GM12878 (cell line): ENCODE measurements around the gene FAP. TPM values are rescaled to one million over a fixed set of nuclear protein-coding genes. Genes with fewer than 3 reads are reported as not detected.

Experiments
- CREM ChIP-seq: IDR thresholded peaks from 2 replicates; pipeline ENCODE4 v1.6.1; 2014; ENCODE audit warnings: antibody characterized with exemption, low read depth
- EGR1 ChIP-seq, 2 experiments: IDR thresholded peaks; 1 replicate in 1 of 2; 2 replicates in 1 of 2; pipeline ENCODE4 v1.6.1; 2011 to 2012; ENCODE audit warnings: low read depth in 2 of 2, low read length in 2 of 2, borderline replicate concordance in 1 of 2, mild to moderate bottlenecking in 1 of 2, moderate library complexity in 1 of 2
- FOXK2 ChIP-seq: fragments of 450-650 bp; IDR thresholded peaks from 2 replicates; pipeline ENCODE4 v1.6.1; 2017; ENCODE audit warnings: mild to moderate bottlenecking, moderate library complexity
- JUNB ChIP-seq: IDR thresholded peaks from 2 replicates; pipeline ENCODE4 v1.6.1; 2016; ENCODE audit warnings: antibody characterized with exemption, mild to moderate bottlenecking
- MEF2B ChIP-seq: fragments of 450-650 bp; IDR thresholded peaks from 2 replicates; pipeline ENCODE4 v1.6.1; 2018; ENCODE audit warnings: mild to moderate bottlenecking, moderate library complexity; ENCODE audit not compliant: partially characterized antibody, poor library complexity, severe bottlenecking
- NFYA ChIP-seq: IDR thresholded peaks from 2 replicates; pipeline ENCODE4 v1.6.1; 2011; ENCODE audit warnings: low read depth, mild to moderate bottlenecking, low read length, improper control_type of control experiment, borderline replicate concordance
- PBX3 ChIP-seq: IDR thresholded peaks from 2 replicates; pipeline ENCODE4 v1.6.1; 2011; ENCODE audit warnings: mild to moderate bottlenecking, low read depth, low read length, moderate library complexity; ENCODE audit not compliant: insufficient replicate concordance
- PML ChIP-seq: IDR thresholded peaks from 2 replicates; pipeline ENCODE4 v1.6.1; 2012; ENCODE audit warnings: low read length, inconsistent platforms
- POLR2AphosphoS5 ChIP-seq: IDR thresholded peaks from 2 replicates; pipeline ENCODE4 v1.6.1; 2011; ENCODE audit warnings: mild to moderate bottlenecking, low read length, inconsistent platforms
- PRDM15 ChIP-seq: fragments of 450-650 bp; formaldehyde crosslinking; IDR thresholded peaks from 2 replicates; pipeline ENCODE4 v1.4.0; 2020; ENCODE audit warnings: mild to moderate bottlenecking, moderate library complexity
- RELB ChIP-seq: fragments of 450-650 bp; IDR thresholded peaks from 2 replicates; pipeline ENCODE4 v1.6.1; 2017; ENCODE audit warnings: low read depth, mild to moderate bottlenecking, moderate library complexity
- SMAD5 ChIP-seq: IDR thresholded peaks from 2 replicates; pipeline ENCODE4 v1.6.1; 2016; ENCODE audit warnings: antibody characterized with exemption, low read depth
- SPI1 ChIP-seq: IDR thresholded peaks from 2 replicates; pipeline ENCODE4 v1.6.1; 2011; ENCODE audit warnings: low read depth, mild to moderate bottlenecking, low read length, moderate library complexity, borderline replicate concordance; ENCODE audit not compliant: insufficient read depth
- STAT3 ChIP-seq: IDR thresholded peaks from 2 replicates; pipeline ENCODE4 v1.6.1; 2011; ENCODE audit warnings: low read depth, low read length, improper control_type of control experiment
- TCF12 ChIP-seq: IDR thresholded peaks from 2 replicates; pipeline ENCODE4 v1.6.1; 2011; ENCODE audit warnings: low read depth, mild to moderate bottlenecking, low read length
- polyA plus RNA-seq, 11 experiments: library from polyadenylated mRNA; depleted of rRNA in 4 of 11; unstranded in 6 of 11; stranded (reverse) in 5 of 11; fragments of >200 nt; fragmentation: Nextera tagmentation in 4 of 11; fragmentation: Illumina TruSeq in 1 of 11; extraction: Ambion mirVana in 4 of 11; extraction: Trizol in 1 of 11; gene quantifications; 1 replicate in 1 of 11; 2 replicates in 10 of 11; pipeline versions ENCODE4 v1.2.1 to v1.2.3, GENCODE V29; 2011 to 2016; ENCODE audit warnings: inconsistent platforms in 2 of 11, missing spikeins in 2 of 11, low read depth in 1 of 11
- total RNA-seq, 4 experiments: library from RNA; depleted of rRNA in 3 of 4; stranded (reverse); fragments of >200 nt in 3 of 4; fragmentation: Illumina TruSeq in 1 of 4; extraction: Trizol in 1 of 4; gene quantifications; 2 replicates each; pipeline versions ENCODE4 v1.2.1 to v1.2.3, GENCODE V29; 2013 to 2021

FAP gene
- total and polyA plus RNA-seq, 10 of the 15 experiments (the other 5 are each of a cell fraction or from before 2014, with no cell fraction given) = 0.16 TPM; not detected in 9

GRCh38 chr2:162177301-162177700 is 65.9 kb downstream of the FAP start (continued):
- TF ChIP-seq SMAD5 = no peak
- TF ChIP-seq EGR1 (IDR thresholded peaks at IDR 0.05; ENCODE audit: borderline replicate concordance in 1 of 2, low read depth in 2 of 2, low read length in 2 of 2) = no peak
- no peak for TF ChIP-seq JUNB
- no peak for TF ChIP-seq PRDM15 (CRISPR knock-in tag)
- no peak for TF ChIP-seq TCF12
- TF ChIP-seq MEF2B = no peak
- TF ChIP-seq PML = no peak
- no peak for TF ChIP-seq CREM
- no peak for TF ChIP-seq STAT3
- no peak for TF ChIP-seq SPI1
- TF ChIP-seq NFYA = no peak
- TF ChIP-seq POLR2AphosphoS5 = no peak
- TF ChIP-seq PBX3 = no peak
- no peak for TF ChIP-seq RELB
- no peak for TF ChIP-seq FOXK2
